DMS53 (cell line): ENCODE results near the gene FAM50B.

Experiments
- DNase-seq: peaks from one replicate; lab custom pipeline; 2025; lab: John Stamatoyannopoulos, UW

FAM50B gene

DNA sequence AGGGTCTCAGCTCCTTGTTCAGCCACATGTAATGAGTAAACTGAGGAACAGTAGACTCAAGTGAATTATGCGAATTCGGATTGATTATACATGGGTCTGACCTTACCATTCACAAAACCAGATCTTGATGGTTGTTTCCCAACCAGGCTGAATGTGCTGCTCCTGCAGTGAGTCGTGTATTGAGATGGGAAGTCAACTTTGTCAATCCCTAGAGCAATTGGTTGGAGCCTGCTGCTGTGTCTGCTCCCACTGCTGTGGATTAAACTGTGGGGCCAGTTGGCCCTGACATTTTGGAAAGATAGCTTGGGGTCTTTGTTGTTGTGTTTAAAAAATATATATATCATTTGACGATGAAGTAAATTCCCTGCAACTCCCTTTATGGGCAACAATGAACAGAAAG, 23.9 kb downstream of the FAM50B start:
- no peak for DNase-seq

DNA sequence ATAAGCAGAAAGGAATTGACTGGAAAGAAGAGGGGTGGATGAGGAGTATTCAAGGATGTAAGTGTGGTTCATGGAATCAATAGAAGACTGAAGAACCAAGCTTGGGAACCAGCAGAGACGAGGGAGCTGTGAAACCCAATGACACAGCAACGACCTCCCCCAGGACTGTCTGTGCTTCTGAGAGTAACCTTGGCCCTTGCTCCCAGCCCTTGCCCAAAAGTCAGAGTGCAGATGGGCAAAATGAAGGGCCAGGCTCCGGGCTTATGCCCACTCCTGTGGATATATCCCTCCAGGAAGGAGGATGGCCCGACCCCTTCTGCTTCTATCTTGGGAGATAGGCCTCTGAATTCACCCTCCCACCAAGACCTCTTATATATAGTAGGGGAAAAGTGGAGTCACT, 24.9 kb downstream of the FAM50B start:
- no peak for DNase-seq

DNA sequence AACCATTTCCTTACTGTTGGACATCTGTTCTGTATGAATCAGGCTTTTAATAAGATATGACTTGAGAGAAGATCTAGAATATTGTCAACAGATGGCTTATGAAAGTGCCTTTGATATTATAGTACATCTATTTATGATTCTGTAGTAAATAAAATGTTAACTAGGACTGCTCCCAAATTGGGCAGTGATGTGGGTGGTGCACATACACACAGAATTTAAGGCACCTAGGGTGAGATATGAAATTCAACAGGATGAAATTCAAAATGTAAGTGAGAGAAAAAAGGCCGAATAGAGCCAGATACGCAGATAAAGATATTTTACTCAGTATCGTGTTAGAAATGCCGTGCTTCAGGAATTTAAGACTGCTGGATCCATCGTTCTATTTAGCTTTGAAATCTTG, 26.3 kb downstream of the FAM50B start:
- DNase-seq, result no peak

DNA sequence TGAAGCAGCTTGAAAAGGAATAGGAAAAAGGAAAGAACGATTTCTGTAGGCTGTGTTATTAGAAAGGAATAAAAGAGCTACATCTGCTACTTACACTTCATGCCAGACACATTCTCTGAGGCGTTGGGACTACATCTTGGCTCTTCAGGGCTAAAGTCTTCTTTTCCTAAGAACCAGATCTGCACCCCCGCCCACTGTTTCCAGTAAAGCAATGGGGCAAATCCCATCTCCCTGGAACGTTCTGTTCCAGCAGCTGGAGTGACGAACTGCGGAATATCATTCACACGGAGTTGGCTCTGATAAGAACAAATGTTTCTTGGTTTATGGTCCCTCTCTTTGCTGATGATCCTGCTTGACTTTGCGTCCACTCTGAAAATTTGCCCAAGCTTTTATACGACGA, 26.9 kb downstream of the FAM50B start:
- no peak for DNase-seq

DNA sequence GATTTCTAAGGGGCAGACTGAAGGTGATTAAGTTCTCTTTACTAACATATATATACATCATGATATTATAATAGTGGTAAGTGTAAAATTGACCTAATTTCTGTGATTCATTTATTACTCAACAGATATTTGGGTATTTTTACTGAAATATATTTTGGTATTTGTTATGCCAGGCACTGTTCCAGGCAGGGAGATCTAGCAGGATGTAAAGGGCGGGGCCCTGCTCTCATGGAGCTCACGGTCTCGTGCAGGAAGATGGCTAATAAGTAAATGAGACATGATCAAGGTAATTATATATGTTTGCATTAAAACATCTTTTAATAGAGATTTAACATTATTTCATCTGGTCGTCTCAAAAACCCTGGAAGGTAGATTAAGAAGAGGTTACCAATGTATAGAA, 27.7 kb downstream of the FAM50B start:
- DNase-seq, result no peak

DNA sequence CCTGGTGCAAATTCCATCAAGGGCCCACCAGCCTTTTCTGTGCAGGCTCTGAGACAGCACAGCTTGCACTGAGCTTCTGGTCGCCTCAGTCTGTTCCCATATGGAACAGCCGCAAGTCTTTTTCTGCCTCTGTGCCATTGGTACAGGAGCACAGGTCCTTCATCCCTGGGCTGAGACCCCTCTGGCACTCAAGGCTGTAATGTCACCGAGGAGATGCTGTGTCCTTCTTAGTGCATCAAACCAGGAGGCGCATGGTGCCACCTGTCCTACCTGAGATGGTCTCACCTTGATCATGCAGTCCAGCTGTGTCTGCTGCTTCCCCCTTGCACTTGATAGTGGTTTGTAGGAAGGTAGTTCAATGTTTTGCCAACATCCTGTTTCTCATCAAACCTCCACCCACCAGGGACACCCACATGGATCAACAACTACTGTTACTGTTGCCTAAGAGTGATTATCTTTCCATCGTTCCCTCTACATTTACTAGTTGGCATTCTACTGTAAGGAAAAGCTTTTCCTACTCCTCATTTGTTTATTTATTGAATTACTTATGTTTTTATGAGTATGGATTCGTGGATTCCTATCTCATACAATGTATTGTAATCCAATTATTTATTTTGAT, 29.0 kb downstream of the FAM50B start:
- no peak for DNase-seq

DNA sequence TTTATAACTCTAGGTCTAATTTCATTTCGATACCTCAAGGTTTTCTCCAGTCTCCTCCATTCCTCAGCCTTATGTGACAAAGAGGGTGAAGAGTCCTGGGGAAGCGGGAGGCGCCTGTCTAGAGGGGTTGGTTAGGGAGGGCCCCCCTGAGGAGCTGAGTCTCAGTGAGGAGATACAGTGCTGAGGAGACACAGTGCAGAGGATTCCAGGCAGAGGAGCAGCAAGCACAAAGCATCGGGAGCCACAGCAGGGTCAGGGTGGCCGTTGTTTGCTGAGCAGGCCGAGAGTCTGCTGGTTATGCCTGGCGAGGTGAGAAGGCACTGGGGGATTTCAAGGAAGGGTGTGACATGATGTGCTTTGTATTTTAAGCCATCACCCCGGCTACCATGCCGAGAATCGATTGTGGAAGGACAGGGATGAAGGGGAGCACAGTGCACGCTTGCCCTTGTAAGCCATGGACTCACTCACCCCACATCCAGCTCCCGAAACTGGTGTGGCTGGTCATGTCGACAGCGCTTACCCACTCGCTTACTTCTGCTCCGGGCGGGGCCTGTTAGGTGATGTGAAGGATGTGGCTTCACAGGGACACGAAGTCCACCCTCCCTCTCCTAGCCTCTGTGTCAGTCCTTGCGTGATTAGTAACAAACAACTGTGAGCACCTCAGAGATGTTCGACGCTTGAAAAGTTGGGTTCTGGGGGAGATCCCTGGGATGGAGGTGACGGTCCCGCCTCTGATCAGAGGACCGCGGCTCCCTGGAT, 30.2 kb downstream of the FAM50B start:
- no peak for DNase-seq

DNA sequence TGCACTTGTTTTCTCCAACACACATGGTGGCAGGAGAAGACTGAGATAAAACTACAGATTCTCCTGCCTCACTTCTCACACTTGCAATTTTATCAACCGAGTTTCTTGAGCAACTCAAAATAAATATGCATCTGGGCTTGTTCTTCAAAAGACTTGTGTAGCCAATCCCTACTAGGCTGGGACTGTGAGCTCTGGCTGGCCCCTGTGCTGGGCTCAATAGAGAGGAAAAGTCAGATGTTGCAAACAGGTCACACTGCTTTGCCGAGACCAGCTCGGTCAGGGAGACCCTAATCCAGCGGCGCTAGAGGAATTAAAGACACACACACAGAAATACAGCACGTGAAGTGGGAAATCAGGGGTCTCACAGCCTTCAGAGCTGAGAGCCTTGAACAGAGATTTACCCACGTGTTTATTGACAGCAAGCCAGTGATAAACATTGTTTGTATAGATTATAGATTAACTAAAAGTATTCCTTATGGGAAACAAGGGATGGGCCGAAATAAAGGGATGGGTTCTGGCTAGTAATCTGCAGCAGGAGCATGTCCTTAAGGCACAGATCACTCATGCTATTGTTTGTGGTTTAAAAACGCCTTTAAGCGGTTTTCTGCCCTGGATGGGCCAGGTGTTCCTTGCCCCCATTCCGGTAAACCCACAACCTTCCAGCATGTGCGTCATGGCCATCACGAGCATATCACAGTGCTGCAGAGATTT, 32.7 kb downstream of the FAM50B start:
- DNase-seq, result no peak

DNA sequence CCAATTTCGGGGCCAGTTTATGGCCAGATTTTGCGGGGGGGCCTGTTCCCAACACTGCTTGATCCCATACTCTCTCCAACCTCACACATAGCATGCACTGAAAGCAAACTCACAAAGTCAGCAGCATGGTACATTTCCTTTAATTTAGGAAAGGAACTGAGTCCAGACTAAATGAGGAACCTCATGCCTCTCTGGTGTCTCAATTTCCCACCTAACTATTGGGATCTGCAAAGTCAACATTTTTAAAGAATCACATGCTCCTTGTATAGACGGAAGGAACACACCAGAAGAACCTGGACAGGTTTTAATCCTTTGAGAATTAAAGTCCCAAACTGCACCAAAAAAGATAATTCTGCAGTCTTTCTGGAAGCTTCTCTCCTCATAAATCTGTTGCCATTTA, 33.3 kb downstream of the FAM50B start:
- no peak for DNase-seq

DNA sequence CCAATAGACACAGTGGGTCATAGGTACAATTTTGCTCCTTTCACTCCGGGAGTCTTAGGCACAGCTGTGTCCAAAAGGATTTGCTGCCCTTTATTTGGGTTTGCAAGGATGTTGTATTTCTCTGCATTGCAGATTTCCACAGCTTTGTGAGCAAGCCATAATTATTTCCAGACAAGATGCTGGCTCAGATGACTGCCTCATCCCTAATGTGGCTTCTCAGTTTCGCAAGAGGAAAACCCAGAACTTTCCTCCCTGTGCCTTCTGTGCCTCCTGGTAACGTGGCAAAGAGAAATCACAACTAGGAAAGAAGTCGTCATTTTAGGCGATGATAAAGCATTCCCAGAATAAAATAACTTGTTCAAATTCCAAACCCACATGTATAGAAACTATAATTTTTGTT, 33.7 kb downstream of the FAM50B start:
- DNase-seq, result no peak

DNA sequence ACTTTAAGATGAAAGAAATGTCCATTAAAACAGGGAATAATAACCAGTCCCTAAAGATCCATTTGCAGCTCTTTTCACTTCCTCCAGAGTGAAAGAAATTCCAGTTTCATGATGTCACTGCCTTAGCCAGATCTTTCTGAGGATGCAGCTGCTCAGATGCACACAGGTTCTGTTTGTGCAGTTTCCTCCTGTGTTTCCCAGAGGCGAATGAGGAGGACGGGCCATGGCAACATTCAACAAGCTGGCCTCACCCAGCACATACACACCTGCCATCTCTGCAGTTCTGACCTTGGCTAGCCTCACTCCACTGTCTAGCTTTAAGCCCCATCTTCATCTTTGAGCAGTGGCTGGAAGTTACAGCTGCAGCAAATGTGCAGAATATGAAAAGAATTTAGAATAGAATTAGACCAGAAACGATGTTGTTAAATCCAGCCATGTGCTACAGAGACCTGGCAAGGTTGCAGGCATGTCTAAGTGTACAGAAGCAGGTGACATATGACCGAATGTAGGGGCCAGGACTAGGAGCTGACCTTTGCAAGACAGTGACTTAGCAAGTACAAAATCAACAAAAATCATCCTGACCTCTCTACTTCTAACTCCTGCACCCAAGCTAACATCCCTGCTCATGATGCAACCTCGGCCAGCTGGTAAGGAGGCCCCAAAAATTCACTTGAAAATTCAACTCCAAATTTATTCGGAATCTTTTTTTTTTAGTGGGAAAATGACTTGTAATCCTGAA, 35.0 kb downstream of the FAM50B start:
- peak; percentile 79 for DNase-seq

DNA sequence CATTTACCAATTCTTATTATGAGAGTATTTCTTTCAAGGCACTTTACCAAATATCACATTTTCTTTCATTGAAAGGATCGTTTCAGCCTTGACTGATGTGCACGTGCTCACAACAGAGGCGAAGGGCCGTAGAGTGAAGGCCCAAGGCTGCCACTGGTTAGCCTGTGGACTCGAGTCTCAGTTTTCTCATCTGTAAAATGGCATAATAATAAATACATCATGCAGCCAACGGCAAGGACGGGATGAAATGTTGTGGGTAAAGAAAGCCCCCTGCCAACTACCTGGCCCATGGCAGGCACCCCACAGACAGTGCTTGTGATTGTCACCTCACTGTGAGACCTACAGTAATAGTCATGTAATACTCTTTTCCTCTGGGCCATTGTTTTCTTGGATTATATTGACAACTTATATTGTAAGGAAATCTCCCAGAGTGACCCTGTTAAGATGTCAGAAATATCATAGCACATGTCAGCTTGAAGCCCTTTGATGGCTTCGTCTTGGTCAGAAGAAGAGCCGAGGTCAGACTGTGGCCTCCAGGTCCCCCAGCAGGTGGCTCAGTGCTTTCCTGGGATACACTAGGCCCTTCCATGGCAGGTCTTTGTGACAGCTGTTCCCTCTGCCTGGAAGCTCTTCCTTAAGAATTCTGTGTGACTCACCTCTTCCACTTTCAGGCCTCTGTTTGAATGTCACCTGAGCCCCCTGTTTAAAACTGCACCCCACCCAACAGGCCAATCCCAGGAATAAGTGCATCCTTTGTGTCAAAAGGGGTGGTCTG, 36.3 kb downstream of the FAM50B start:
- peak; percentile 79 for DNase-seq

DNA sequence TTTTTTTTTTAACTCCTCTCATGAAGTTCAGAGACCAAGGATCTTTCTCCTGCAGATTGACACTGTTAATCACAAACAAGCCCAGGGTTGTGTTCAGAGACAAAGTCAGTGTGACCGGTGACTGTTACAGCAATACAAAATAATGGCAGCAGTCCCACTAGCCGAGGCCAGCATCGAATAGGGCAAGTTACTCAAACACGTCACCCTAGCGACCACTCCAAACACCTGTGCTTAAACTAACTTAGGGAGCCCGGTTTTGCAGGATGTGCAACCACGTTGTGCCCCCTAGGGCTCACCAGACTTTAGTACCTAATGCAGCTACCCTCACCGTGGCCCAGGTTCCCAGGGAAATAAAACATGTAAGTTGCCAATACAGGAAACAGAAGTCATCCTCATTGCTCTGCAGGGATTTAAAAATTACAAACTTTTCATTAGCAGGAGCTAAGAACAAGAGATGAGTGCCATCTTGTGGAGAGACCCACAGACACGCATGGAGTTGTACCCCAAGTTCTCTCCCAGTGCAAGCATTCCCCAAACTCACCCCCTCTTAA, 38.1 kb downstream of the FAM50B start:
- DNase-seq, result no peak

DNA sequence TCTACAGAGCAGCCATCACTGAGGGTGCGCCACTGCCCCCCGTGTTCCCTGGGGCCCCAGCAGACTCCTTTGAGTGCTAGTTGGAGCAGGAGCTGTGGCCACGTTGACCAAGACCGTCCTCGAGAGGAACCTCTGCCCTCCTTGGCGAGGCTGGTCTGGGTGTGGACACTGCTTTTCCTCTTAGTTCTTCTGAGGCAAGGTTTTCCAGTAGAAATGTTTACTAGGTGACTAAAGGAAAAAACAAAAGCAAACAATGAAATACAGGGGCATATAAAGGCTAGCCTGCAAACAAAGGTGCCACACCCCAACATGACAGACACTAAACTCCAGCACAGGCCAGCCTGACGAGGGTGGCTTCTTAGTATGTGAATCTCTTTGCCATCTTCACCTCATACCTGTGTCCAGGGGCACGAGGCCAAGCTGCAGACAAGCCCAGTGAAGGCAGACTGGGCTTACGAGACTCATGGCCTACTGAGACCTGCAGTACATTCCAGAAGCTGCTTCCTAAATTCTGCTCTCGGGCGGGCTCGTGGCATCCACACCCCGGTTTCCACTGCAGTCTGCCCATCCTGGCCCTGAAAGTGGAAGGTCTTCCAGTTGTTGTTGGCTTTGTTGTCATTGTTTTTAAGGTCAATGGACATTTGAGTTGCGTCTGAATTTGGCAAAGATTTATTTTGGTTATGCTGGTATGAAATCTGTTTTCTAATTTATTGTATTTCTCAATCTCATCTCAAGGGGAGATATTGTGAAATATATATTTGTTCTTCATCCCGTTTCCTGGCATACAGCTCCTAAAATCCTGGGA, 39.2 kb downstream of the FAM50B start:
- DNase-seq, result no peak

DNA sequence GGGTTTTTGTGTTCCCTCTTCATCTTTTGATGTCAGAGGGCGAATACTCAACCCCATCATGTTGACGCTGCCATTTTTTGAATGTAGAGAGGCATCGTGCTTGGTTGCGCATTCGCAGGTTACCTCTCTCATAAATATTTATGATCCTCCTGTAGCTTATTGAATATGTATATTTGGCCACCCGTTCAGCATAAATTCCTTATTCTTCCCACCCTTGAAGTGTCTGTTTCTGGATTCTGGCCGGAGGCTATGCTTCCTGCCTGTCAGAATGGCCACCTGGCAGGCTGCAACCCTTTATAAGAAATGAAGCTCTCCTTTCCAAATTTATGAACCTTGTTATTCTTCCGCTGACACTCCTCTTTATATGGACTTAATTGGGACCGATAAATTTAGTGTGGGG, 40.9 kb downstream of the FAM50B start:
- DNase-seq, result no peak

DNA sequence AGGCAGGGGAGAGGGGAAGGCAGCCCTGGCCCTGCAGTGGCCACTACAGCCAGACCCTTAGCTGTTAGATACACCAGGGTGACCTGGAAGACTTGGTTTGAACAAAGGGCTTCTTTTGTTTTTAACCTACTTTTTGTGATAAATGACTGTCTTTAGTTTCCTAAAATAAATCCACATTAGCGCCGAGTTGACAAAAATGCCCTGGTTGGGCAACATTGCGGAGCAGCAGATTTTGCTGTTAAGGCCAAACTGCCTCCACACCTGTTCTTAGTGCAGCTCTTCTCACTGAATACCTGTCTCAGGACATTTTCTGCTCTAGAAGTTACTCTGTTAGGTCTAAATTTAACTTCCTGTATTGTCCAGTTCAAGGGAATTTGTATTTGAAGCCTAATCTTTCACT, 42.7 kb downstream of the FAM50B start:
- DNase-seq, result no peak

DNA sequence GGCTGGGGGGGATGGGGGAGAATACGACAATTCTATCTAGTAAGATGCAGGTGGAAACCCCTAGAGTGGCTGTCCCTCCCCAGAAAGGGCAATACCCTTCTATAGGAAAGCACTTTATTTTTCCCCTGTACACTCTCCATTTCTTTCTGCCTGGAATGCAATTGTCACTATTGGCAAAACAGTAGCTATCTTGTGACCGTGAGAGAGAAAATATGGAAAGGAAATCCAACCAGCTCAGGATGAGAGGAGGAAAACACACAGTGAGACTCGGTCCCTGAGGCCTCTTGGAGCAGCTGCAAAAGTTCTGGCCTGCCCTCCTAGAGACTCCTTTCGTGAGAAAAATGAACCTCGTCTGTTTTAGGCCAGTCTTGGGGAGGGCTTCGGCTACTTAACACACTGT, 43.4 kb downstream of the FAM50B start:
- no peak for DNase-seq

DNA sequence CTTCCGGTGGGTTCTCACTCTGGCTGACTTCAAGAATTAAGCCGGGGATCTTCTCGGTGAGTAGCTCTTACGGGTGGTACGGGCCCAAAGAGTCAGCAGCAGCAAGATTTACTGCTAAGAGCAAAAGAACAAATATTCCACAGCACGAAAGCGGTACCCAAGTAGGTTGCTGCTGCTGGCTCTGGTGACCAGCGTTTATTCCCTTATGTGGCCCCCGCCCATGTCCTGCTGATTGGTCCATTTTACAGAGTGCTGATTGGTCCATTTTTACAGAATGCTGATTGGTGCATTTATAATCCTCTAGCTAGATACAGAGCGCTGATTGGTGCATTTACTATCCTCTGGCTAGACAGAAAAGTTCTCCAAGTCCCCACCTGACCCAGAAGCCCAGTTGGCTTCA, 44.3 kb downstream of the FAM50B start:
- DNase-seq, result no peak

DNA sequence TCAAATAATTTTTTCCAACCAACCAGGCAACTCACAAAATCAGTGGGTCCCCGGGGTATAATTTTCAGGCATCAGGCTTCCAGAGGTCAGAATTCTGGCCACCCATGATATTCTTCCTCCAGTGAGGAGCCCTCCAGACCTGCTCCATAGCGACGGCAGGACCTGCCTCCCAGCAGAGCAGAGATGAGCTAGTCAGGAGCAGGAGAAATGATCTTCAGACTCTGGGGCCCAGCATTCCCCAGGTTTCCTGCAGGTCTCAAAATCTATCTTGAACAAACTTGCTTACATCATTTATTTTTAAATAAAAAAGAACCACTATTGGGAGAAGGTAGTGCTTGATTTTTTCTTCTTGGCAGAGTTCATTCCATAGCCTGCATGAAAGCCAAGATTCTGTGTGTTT, 44.7 kb downstream of the FAM50B start:
- DNase-seq, result no peak

DNA sequence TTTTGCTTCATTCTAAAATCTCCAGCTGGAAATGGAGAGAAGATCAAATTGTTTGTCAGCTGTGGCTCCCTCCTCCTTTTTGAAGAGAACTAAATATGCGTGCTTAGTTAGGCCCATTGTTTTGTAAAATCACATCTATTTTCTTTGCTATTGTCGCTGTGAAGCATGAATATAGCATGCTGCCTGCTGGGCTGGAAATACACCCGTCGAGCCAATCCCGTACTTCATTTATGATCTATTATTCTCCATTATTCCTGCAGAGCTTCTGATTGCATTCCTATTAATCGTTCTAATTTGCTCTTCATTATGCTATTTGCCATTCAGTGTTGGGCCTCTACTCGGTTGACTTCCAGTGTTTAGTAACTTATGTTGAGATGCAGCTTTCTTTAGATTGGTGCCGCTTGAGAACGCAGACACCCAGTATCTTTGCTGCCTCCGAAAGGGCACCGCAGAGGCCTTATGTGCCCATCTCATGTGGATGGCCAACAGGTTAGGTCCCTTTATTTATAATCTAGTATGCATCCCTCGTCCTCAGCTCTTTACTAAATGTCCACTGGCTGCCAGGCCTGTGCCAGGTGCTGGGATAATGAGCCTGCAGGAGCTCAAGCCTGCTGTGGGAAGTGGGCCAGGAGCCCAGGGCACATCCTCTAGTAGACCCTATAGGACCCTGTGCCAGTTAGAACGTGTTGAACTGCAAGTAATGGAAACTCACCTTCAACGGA, 45.6 kb downstream of the FAM50B start:
- DNase-seq, result no peak
